GM19023 (cell line): ENCODE data around the gene ARHGEF3.

ENCODE experiments used
- ATAC-seq: cut with Tn5 transposase; IDR thresholded peaks from one replicate; pipeline ENCODE4 v1.9.1; 2021; ENCODE audit warnings: mild to moderate bottlenecking, moderate library complexity; ENCODE audit not compliant: unreplicated experiment

ARHGEF3 gene

DNA sequence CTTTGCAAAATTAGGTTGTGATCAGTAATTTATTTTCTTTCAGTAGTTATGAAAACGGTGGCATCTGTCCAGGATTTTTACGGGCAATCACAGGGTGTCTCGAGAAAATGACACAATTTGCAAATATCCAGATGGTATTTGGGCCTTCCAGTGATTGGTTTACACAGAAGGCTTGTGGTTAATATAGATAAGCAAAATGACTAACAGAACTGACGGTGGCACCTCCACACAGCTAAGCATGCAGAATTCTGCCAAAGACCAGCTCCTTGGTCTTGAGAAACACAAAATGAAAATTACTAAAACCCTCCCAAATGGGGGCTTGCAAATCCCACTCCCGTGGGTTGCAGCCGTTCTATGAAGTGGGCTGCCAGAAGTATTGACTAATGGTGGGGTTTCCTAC lies 5.5 kb downstream of the ARHGEF3 start:
- no peak for ATAC-seq

DNA sequence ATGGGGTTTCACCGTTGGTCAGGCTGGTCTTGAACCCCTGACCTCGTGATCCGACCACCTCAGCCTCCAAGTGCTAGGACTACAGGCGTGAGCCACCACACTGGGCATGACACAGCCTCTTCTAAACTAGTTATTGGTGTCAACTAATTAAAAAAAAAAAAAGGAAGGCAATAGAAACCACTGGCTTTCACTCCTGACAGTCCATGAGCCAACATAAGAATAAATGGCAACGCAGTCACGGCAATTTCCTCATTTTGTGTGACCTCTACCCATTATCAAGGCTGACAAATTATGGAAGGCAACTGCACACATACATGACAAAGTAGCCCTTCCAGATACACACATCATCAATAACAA lies 5.9 kb downstream of the ARHGEF3 start:
- no peak for ATAC-seq

DNA sequence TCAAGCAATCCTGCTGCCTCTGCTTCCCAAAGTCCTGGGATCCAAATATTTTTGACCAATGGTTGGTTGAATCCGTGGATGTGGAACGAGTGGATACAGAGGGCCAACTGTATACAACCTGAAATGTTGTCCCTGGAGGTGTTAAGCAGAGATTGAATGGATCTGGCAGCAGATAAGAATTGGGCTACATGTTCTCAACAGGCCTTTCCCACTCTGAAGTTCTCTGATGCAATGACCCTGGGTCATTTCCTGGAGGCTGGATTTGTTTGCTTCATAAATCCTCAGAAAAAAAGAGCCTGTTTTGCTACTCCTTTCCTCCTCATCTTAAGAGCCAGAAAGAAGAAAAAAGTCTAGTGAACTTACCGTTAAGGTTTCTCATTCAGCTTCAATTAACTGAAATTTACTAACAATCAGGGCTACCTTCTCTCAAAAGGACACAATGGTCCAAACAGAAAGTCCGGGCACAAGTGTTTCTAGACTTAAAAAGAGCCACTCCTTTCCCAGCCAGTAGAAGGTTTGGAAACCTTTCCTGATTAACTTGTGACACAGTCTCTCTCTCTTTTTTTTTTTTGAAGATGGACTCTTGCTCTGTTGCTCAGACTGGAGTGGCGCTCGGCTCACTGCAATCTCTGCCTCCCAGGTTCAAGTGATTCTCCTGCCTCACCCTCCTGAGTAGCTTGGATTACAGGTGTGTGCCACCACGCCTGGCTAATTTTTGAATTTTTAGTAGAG lies 6.5 kb downstream of the ARHGEF3 start:
- ATAC-seq: no peak

DNA sequence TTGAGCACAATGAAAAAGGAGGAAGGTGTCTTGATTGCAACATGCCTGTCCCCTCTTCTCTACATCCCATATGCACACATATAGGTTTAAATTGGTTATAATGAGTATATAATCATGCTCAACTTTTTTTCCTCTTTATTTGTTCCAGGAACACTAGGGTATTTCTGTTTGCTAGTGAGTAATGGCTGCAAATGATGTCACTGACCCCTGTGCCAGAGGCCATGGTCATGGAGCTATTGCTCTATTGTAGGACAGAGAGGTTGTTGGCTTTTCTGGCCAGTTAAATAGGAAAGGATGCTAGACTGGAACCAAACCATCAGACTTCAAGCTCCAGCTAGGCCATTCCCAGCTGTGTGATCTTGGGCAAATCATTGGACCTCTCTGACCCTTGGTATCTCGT lies 9.6 kb downstream of the ARHGEF3 start:
- ATAC-seq: no peak

DNA sequence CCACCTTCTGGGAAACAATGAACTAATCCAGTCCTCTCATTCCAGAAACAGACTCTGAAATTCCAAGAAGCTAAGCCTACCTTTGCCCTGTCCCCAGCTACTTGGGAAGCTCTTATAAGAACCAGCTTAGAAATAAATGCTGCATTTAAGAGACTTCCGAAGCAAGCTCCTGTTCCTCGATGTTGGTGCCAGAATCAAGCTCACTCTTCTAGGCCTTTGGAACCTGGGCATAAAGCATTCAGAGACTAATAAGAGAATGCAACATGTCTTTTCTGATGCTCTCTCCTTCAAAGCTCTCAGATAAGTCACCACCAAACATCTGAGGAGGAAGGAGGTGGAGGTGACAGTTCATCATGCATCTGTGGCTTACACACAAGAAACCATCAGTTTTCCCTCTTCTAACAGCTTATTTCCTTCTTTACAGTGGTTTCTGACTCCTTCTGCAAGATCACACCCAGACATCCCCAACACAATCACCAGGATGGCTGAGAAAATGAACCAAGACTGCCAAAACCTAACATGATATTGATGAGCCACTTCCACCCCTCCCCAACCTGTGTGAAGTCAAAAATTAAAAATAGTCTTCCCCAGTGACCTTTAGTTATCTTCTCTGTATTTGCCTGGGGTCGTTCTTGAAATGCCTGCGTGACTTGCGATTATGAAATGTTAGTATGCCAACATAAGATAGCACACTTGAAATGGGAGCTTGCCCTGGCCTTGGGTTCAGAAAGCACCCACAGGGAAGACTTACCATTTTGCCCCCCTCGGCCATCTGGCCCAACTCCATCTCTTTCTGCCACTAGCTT lies 11.5 kb downstream of the ARHGEF3 start:
- no peak for ATAC-seq

DNA sequence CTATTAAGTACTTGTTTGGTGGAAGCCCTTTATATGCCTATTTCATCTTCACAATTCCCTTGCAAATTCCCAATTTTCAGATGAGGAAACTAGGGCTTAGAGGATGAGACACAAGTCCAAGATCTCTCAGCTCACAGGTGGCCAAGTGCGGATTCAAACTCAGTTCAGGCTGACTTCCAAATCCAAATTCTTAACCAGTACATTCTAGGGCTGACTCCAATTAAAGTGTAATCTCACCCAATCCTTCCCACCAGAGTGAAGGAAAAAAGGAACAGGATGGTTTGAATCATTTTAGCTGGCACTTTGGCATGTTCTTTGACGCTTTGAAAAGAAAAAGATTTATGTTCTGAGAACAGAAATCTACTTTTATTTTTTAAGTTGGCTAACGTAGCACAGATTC lies 12.7 kb downstream of the ARHGEF3 start:
- ATAC-seq: no peak

DNA sequence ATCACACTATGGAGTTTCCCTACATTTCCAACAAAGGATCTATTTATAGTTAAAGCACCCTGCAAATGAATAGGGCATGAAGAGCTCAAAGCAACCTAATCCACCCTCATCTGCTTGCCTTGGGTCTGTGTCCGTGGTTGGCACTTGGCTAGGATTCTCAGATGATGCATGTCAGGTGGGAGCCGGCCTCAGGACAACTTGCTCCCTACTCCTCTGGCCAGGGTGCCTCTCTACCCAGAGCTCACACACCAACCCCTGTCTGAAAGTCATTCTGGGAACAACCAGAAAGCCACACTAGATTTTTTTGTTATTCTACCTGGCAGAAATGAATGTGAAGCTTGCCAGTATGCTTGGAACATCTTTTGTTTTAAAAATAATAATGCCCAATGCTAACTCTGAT lies 13.2 kb downstream of the ARHGEF3 start:
- no peak for ATAC-seq

DNA sequence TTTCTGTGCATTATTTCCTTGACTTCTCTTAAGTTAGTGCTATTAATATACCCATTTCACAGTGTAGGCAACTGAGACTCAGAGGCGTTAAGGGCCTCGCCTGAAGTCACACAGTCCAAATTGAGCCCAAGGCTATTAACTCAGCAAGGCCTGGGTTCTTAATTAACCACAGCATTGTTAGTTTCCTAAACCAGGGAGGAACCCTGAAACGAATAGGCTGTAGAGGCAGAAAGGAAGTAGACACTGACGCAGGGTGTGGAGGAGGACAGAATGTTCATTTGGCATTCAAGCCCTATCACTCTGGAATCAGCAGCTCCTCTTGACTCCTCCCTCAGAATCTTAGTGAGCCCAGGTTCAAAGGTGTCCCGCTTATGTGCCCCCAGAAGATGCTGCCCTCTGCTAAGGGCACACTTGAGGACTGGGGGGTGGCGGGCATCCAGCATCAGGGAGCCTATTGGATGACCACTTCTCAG lies 13.9 kb downstream of the ARHGEF3 start:
- ATAC-seq: no peak

DNA sequence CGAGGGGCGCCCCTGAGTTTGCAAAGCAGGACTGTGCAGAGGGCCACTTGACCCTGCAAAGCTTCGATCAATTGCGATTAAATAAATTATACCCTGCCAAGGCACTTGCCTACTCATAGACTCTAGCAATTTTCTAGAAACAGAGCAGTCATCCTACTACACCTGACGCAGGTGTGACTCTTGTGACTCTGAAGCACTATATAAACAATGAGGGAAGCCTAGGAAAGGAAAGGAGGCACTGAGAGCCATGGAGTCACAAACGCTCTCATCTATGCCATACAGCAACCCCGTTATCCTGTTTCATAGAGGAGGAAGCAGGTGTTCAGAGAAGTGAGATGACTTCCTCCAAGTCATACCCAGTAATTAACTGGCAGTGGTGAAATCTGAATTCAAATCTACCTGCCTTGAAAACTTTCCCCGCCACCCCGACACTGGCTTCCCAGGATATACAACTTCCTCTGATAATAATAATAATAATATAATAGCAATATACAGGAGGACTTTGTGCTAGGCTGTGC lies 14.4 kb downstream of the ARHGEF3 start:
- no peak for ATAC-seq

DNA sequence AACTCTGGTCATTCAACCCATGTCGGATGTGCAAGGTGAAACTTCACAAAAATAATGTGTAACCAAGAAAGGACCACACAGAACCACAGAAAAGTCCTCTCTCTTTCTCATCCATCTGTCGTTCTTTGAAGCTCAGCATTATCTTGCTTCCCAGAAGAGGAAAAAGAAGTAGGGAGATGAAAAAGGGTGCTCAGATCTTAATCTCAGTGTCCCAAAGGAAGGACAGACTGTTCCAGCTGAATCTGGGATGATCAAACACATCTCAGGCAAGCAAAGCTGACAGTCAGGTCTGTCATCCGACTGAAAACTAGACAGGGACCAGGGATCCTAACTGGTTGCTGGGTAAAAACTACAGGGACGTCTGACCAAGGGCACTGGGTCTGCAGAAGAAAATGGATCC lies 16.2 kb downstream of the ARHGEF3 start:
- no peak for ATAC-seq

DNA sequence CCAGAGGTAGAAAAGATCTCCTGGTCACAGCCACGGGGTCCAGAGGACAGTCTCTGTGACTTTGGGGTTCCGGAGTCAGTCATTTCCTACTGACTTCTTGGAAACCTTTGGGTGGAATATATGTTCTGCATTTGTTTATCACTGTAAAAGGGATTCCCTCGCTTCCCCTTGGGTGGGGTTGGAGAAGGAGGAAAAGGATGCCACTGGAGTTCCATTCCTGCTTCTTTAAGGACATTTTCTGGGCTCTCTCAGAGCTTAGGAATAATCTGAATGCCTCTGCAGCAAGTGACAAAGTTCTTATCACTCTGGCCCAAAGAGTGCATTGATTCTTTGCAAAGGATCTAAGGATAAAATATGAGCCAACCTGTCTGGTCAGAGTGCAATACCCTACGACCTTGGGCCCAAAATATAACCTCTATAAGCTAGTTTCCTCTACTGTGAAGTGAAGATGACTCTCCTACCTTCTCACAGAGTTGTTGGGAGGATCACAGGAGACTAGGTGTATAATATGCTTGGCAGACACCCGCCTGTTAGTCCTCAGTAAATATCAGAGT lies 17.2 kb downstream of the ARHGEF3 start:
- ATAC-seq: no peak

DNA sequence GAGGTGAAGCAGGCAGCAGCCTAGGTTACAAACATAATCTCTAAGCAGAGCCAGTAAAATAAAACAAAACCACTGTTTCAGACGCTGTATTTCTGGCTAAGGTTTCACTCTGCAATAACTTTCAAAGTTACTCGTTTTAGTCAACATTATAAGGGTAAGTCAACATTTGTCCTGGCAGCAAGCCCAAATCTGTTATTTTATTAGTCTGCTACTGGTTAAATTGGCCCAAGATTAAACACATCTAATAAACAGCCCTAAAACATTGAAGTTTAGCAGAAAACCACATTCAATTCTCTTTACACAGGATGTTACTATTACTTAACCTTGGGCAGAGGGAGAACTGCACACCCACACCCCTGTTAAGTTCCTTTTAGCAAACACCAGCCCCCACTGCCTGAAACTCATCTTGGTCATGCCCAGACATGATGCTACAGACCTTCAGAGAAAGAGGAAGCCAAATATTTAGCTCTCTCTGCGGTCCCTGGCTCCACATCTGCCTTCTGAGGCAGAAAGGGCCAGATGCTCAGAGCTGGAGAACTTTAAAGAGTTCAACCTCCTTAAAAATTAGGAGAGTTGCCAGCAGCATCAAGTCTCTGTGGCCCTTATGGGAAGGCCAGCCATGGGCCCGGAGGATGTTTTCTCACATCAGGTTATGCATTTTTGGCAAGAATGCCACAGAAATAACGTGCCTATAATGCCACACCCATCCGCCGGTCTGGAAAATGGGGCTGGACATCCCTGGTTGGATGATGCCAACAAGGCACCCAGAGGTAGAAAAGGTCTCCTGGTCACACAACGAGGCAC lies 17.9 kb downstream of the ARHGEF3 start:
- peak; percentile 97 for ATAC-seq

DNA sequence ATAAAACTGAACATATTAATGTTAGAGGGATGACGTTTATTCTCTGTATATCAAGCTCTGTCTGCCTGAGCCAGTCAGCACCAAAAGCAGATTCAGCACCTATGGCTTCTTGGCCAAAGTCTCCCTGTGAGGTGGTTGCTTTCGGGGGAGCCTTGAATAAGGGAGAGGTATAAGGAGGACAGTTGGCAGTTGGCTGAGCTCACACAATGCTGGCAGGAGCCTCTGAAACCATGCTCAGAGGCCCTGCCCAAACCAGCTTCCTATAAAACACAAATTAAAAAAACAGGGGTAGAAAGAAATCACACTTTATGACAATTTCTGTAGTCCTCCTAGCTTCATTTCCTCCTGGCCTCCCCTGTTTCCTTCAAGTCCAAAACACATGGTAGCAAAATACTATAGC lies 18.8 kb downstream of the ARHGEF3 start:
- ATAC-seq: no peak

DNA sequence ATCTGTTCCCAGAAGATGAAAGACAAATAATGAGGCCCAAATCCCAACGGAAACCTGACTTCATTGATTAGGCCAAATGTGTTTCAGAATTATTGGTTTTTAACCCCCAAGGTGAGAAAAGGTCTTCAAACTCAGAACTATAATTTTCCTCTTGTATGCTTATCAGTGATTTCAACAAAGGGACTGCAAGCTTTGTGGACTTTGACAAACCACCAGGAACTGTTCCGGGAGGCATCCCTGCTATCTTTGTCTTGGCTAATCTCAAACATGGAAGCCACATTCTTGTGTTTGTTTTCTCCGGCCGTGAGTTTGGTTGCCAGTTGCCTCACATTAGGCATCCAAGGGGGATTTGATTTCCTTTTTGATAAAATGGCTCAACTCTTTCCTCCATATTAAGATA lies 19.5 kb downstream of the ARHGEF3 start:
- ATAC-seq: no peak

DNA sequence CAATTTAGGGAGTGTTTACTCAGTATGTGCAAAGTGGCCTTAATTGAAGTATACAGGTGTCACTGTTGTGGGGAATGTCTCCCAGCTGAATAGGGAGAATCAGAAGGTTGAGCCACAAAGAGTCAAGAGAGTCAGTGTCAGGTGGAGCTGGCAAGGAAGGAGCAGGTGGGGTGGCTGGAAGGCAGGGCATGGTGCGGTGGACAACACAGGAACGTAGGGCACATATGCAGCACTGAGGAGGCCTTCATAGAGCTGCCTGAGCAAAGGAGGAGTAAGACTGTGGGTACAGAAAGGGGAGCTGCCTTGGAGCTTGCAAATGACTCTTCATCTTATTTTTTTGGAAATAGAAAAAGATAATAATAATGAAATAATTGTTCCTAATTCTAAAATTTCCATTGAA lies 20.0 kb downstream of the ARHGEF3 start:
- ATAC-seq: no peak

DNA sequence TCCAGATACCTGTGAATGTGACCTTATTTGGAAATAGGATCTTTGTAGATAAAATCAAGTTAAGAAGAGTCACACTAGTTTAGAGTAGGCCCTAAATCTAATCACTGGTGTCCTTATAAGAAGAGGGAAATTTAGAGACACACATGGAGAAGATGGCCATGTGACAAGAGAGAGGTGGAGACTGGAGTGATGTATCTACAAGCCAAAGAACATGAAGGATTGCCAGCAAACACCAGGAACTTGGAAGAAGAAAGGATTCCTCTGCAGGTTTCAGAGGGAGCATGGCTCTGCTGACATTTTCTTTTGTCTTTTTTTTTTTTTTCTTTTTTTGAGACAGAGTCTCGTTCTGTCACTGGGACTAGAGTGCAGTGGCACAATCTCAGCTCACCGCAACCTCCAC lies 20.8 kb downstream of the ARHGEF3 start:
- no peak for ATAC-seq

DNA sequence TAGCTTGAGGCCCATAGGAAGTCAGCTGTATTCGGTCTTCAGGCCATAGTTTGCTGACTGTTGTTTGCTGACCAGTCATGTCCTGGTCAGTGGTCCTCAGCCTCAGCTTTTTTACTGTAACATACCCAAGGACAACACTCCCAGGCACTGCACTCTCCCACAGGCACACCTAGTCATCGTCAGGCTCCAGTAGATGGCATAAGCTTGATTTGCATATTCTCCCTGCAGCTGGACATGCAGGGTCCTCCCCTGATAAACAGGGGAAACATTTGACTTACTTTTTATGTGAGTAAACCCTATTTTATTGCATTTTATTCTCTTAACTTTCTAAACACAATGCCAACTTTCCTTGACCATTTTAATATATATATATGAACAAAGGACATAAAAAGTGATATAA lies 22.9 kb downstream of the ARHGEF3 start:
- ATAC-seq: no peak

DNA sequence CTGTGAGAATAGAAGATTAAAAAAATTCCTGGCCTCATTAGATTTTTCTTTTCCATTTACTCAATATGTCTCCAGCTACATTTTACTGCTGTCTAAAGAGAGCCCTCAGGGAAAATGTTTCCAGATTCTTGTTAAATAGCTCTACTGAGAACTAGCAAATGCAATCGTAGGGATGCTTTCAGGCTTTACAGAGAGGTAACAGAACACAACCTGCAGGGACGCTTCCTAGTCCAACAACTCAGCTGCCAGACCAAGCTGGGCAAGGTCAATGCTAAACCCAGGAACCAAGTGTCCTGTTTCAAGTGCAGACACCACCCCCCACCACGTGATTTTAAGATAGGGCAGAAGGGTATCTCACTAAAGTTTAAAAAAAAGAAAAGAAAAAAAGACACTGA lies 25.2 kb downstream of the ARHGEF3 start:
- ATAC-seq: no peak

DNA sequence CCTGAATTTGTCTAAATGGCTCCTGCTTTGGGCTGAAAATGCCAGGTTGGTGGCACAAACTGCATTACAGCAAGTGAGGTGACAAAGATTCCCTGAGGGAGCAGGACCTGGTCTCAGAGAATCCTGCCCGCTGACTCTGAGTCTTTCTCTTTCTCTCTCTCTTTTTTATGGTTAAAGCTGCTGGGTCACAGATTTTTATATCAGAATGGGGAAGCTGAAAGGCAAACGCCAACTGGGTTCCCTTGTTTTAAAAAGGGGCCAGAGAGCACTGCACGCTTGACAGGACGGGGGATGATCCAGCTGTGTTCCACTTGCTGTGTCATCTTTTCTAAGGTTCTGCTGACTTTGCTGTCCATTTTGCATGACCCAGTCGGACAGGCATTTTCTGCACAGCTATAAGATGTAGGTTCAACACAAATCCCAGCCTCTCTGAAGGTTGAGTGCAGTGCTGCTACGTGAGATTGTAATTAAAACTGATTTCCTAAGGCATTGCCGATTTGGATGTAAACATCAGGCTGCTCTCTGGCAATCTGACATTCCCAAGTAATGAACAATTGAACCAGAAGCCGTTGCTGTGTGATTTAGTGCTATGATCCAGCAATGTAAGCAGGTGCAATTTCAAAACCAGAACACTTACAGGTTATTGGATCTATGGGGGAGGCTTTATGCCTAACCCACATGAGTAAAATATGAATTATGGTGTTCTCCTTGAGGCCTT lies 25.8 kb downstream of the ARHGEF3 start:
- ATAC-seq: no peak

DNA sequence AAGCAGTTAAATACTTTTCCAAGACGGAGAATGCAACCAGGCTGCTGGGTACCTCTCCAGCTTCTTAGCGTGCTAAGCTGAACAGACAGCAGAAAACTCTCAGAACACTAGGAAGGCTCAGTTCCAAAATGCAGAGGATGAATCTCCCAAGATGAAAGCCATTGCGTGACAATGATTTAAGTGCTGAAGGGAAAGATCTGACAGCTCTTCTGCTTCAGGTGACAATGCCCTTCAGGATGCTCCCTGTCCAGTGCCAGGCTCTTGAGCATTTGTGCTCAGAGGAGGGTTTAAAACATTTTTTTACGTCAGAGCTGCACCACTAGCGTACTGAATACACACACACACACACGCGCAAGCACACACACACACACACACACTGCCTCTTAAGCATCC lies 26.3 kb downstream of the ARHGEF3 start:
- no peak for ATAC-seq

DNA sequence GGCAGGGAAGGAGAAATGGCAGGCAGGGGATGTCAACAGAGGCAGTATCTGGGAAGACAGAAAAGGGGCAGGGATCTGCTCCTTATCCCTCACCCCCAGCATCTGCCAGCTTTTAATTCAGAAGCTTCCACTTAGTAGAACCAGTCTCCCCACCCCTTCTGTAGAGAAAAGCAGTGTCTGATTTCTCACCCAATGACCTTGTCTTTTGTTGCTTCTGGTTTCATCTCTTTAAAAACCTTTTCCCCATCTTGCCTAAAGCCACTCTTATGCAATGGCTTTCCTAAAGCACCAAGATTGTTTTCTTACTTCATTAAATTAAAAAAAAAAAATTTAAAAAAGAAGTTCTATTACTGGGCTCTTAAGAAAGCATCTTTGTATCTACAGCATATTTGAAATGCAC lies 27.8 kb downstream of the ARHGEF3 start:
- no peak for ATAC-seq
